Heart left ventricle (tissue), 16 donors: ENCODE results near the gene PAK3. TPM values are rescaled to one million over a fixed set of nuclear protein-coding genes. Genes with fewer than 3 reads are reported as not detected.

Source experiments
- ATAC-seq, 4 donors: fragments of 200-7000 bp; cut with Tn5 transposase; one replicate each; pipeline ENCODE4 v1.9.1; 2020 to 2022; ENCODE audit warnings: moderate library complexity in 4 of 4, mild to moderate bottlenecking in 3 of 4, moderate number of reproducible peaks in 1 of 4
- DNase-seq, 5 donors: peaks; one replicate each; pipeline ENCODE4 v3.0.0-alpha.2; 2020
- H3K27ac ChIP-seq, 12 donors: fragments of 200-600 bp; sonication (generic) in 4 of 12; one replicate each; pipeline versions ENCODE4 v1.5.0 to v1.8.0; 2016 to 2022; ENCODE audit warnings: mild to moderate bottlenecking in 2 of 12
- H3K27me3 ChIP-seq, 9 donors: fragments of 200-600 bp; sonication (generic) in 2 of 9; one replicate each; pipeline versions ENCODE4 v1.5.1 to v1.8.0; 2016 to 2022; ENCODE audit warnings: mild to moderate bottlenecking in 3 of 9
- H3K36me3 ChIP-seq, 9 donors: fragments of 200-600 bp; sonication (generic) in 2 of 9; one replicate each; pipeline versions ENCODE4 v1.5.0 to v1.8.0; 2018 to 2022; ENCODE audit warnings: mild to moderate bottlenecking in 2 of 9
- H3K4me1 ChIP-seq, 12 donors: fragments of 200-600 bp; sonication (generic) in 4 of 12; one replicate each; pipeline versions ENCODE4 v1.5.0 to v1.8.0; 2016 to 2022; ENCODE audit warnings: mild to moderate bottlenecking in 3 of 12
- H3K4me3 ChIP-seq, 12 donors: fragments of 200-600 bp; sonication (generic) in 4 of 12; one replicate each; pipeline versions ENCODE4 v1.5.0 to v1.8.0; 2017 to 2022; ENCODE audit warnings: mild to moderate bottlenecking in 9 of 12, moderate library complexity in 4 of 12
- H3K9me3 ChIP-seq, 12 donors: fragments of 200-600 bp; sonication (generic) in 4 of 12; one replicate each; pipeline versions ENCODE4 v1.5.0 to v1.8.0; 2016 to 2022; ENCODE audit warnings: mild to moderate bottlenecking in 1 of 12
- POLR2A ChIP-seq, 2 donors: fragments of 450-650 bp; IDR thresholded peaks; one replicate each; pipeline ENCODE4 v1.6.1; 2017; ENCODE audit warnings: antibody characterized with exemption in 2 of 2, mild to moderate bottlenecking in 2 of 2, moderate library complexity in 2 of 2
- WGBS, 4 donors: extraction: QIAGEN DNeasy Blood & Tissue Kit in 2 of 4; methylation state at CpG; one replicate each; pipeline versions ENCODE4 v1.1.5 to v1.1.7; 2013 to 2018; 5-methylcytosine and 5-hydroxymethylcytosine counted together
- intact Hi-C, 10 donors: fragments of 100-400 bp; cut with DNase I; formaldehyde crosslinking; loops; one replicate each; pipeline versions ENCODE4 v1.11.1 to v1.14.2; 2022
- polyA plus RNA-seq, 2 donors: library from polyadenylated mRNA; stranded (reverse); fragments of 200-250 nt; gene quantifications; one replicate each; pipeline ENCODE4 v1.2.3, GENCODE V29; 2013
- total RNA-seq, 9 donors: library from RNA; depleted of rRNA in 2 of 9; stranded (reverse); fragments of >200 nt in 2 of 9; fragmentation: NEBNext Ultra II Directional in 3 of 9; extraction: Animal tissue kit (Norgen Biotek cat#: 25700) in 3 of 9; gene quantifications; one replicate each; pipeline versions ENCODE4 v1.1.0 to v1.2.4, GENCODE V29; 2016 to 2023
- TF ChIP-seq, protein P1 (sequence below), 12 donors: fragments of 200-600 bp; sonication (generic) in 4 of 12; IDR thresholded peaks; one replicate each; pipeline versions ENCODE4 v1.5.0 to v1.8.0; 2018 to 2022; ENCODE audit warnings: antibody characterized with exemption in 12 of 12, mild to moderate bottlenecking in 5 of 12
- donor health status: ischemic (EF 13 %, LVEDD 7.1; RV severe dilation, severe dysfunction).
- donor health status: healthy with polysubstance abuse.
- donor health status: DM: no; HTN: yes; CAD: no.
- donor health status: DM: no; HTN: no; CAD: no.
- donor health status: ischemic (EF 25% LVEDD 6.9; RV normal size, moderate dysfunction).
- donor health status: ischemic (EF 25% LVEDD 5.7; RV mildly dilated, moderate dysfunction).
- donor health status: healthy.
- donor health status: DM: yes; HTN: yes; CAD: no.
- donor health status: ischemic (EF 35%, LVEDD 5.7; RV mildly dilated, moderate dysfunction).
- donor health status: nonischemic (EF 11% LVEDD 7.7; RV severe dilation, severe dysfunction).
- donor health status: DM: yes; HTN: yes; CAD: no.
- donor health status: PGD.
- donor health status: ischemic (EF 29% LVEDD 5.4; RV normal size, mild dysfunction).
- donor health status: nonischemic (EF 23%, LVEDD 6.1; RV moderate dilation, normal function).

PAK3 gene
- total and polyA plus RNA-seq, 11 donors = 0.04 to 1.1 (median 0.38) TPM; not detected in 1

DNA sequence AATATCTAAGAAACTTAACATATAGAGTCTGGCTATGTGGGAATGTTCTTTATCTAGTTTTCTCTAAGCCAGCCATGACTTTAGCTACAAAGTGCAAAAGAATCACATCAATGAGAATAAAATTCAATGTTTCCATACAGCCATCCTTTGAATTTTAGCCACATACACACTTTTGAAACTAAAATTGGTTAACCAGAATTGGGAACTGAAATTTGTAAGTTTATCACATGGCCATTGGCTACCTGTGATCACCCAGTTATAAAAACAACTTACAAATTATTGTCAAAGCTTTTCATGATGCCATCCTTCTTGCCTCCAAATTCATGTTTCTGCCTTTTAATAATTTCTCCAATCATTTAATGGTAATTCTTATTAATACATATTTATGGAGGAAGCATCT lies 49.9 kb downstream of the PAK3 start:
- no peak for DNase-seq
- H3K9me3 ChIP-seq = no peaks in the 10 kb centered on the region
- H3K27me3 ChIP-seq = peaks cover 0 to 29% (median 0%) of the 10 kb centered on the region in 9 donors
- ATAC-seq = no peak
- no peaks in the 10 kb centered on the region for H3K36me3 ChIP-seq
- intact Hi-C loops = no loop called here
- no peak overlapping the region for H3K27ac ChIP-seq
- TF ChIP-seq POLR2A (IDR thresholded peaks at IDR 0.05) = no peak
- TF ChIP-seq, protein P1, sequence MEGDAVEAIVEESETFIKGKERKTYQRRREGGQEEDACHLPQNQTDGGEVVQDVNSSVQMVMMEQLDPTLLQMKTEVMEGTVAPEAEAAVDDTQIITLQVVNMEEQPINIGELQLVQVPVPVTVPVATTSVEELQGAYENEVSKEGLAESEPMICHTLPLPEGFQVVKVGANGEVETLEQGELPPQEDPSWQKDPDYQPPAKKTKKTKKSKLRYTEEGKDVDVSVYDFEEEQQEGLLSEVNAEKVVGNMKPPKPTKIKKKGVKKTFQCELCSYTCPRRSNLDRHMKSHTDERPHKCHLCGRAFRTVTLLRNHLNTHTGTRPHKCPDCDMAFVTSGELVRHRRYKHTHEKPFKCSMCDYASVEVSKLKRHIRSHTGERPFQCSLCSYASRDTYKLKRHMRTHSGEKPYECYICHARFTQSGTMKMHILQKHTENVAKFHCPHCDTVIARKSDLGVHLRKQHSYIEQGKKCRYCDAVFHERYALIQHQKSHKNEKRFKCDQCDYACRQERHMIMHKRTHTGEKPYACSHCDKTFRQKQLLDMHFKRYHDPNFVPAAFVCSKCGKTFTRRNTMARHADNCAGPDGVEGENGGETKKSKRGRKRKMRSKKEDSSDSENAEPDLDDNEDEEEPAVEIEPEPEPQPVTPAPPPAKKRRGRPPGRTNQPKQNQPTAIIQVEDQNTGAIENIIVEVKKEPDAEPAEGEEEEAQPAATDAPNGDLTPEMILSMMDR (IDR thresholded peaks at IDR 0.05) = no peak
- no peaks in the 10 kb centered on the region for H3K4me1 ChIP-seq
- no peak overlapping the region for H3K4me3 ChIP-seq

DNA sequence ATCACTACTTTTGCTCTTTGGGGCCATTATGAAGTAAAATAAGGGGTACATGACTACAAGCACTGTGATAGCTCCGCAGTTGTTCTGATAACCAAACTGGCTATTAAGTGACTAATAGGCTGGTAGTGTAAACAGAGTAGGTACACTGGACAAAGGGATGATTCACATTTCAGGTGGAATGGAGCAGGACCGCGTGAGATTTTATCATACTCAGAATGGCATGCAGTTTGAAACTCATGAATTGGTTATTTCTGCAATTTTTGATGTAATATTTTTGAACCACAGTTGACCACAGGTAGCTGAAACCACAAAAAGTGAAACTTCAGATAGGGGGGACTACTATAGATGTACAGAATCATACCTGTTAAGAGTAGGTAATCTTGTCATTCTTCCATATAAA lies 55.8 kb downstream of the PAK3 start:
- WGBS, 4 donors = 87 to 95% (median 93%) methylated on average over 3 of the region's 3 CpGs
- Histone ChIP-seq H3K27ac (no peak overlapping the region), H3K9me3 (no peaks in the 10 kb centered on the region), H3K4me1 (no peaks in the 10 kb centered on the region), H3K36me3 (no peaks in the 10 kb centered on the region), H3K4me3 (no peak overlapping the region), H3K27me3 (peaks cover 0 to 31% (median 0%) of the 10 kb centered on the region in 9 donors)
- DNase-seq (no peak), ATAC-seq (no peak)
- intact Hi-C loops = no loop called here
- TF ChIP-seq POLR2A (IDR thresholded peaks at IDR 0.05) = no peak
- TF ChIP-seq, protein P1 (IDR thresholded peaks at IDR 0.05) = no peak

DNA sequence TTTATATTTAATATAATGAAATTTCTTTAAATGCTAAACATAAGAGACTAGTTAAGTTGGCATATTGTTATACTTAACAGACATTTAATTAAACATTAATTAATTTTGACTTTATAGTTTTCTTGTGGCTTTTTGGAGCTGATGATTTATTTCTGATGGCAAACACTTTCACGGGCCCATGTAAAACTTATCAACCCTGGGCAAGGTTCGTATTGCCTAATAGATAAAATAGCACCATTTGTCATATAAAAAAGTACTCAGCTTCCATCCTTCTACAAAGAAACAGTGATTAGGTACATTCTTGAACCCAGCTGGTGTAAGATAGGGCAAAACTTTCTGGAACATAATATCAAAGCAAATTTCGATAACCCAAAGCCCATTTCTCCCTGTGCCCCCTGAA lies 63.2 kb downstream of the PAK3 start:
- TF ChIP-seq, protein P1 (IDR thresholded peaks at IDR 0.05) = no peak
- TF ChIP-seq POLR2A (IDR thresholded peaks at IDR 0.05) = no peak
- Histone ChIP-seq H3K4me1 (no peaks in the 10 kb centered on the region), H3K9me3 (peaks cover 0 to 6% (median 0%) of the 10 kb centered on the region in 12 donors), H3K27me3 (peaks cover 0 to 27% (median 0%) of the 10 kb centered on the region in 9 donors), H3K27ac (no peak overlapping the region), H3K4me3 (no peak overlapping the region), H3K36me3 (no peaks in the 10 kb centered on the region)
- DNase-seq = no peak
- WGBS, 4 donors = 72 to 83% (median 77%) methylated on average over 3 of the region's 3 CpGs
- intact Hi-C loops = no loop called here
- no peak for ATAC-seq

DNA sequence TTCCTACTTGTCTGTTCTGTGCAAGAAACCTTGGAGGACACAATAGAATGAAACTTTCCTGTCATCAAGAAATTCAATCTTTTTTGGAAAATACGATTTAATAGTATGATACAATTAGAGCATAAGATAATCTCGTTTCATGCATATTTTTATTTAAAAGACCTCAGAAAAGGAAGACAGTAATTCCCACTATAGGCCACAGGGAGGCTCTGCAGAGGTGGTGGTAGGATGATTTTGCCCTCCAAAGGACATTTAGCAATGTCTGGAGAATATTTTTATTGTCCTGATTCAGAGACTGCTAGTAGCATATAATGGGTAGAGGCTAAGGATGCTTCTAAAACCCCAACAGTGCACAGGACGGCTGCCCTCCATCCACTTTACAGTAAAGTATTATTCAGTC lies 68.7 kb downstream of the PAK3 start:
- 31 to 50% (median 40%) methylated on average over 3 of the region's 3 CpGs for WGBS, 4 donors
- H3K9me3 ChIP-seq = peaks cover 0 to 6% (median 0%) of the 10 kb centered on the region in 12 donors
- no peak for TF ChIP-seq POLR2A (IDR thresholded peaks at IDR 0.05)
- TF ChIP-seq, protein P1 (IDR thresholded peaks at IDR 0.05) = peak in 7 of 12 donors; percentile 4 to 34 (median 20)
- peaks cover 0 to 12% (median 0%) of the 10 kb centered on the region in 9 donors for H3K27me3 ChIP-seq
- no peak for ATAC-seq
- no peaks in the 10 kb centered on the region for H3K4me1 ChIP-seq
- no peak overlapping the region for H3K27ac ChIP-seq
- intact Hi-C loops = loop anchor here in 8 of 10 donors (5.0 to 10.0 kb wide), 2 partner anchors 280 to 283 kb away; no protein-coding TSS in a partner anchor
- H3K4me3 ChIP-seq = no peak overlapping the region
- H3K36me3 ChIP-seq = no peaks in the 10 kb centered on the region
- DNase-seq = no peak
